Measurements from ENCODE around the gene TBCB. TPM values are rescaled to one million over a fixed set of nuclear protein-coding genes. Genes with fewer than 3 reads are reported as not detected.

The TBCB gene
- total and polyA plus RNA-seq, 2 donors (not counting 3 experiments of a cell fraction or from before 2014, with no cell fraction given) = 178 to 363 TPM

DNA sequence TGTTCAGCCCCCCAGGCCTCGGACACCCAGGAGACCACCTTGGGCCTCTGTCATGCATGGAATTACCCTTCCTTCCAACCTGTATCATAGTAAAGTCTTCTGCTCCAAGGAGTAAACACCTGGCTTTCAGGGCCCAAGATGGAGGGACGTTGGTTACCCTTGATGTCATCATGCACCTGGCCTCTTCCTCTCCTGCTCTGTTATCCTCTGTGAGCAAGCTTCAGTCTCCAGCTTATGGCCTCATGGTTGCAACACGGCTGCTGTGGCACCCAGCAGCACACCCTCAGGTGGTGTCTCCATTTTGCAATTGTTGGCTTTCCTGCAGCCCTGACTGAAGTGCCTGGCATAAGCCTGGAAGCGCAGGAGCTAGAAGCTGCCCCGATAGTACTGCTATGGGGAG lies 8.3 kb upstream of the TBCB start:
- no TSS peak for BruUV-seq (replicated peaks)
- H3K9ac ChIP-seq (replicated peaks; ENCODE audit: extremely low read depth, insufficient read depth, low read length) = no peak overlapping the region
- H3K27ac ChIP-seq (ENCODE audit: insufficient read depth, low read depth, low read length) = no peak overlapping the region
- no peaks in the 10 kb centered on the region for H3K9me1 ChIP-seq (replicated peaks; ENCODE audit: control insufficient read depth, extremely low read depth, insufficient read depth, low read length)
- dilution Hi-C loops (cut with MboI; ENCODE audit: extremely low pct_ligation_motif_present, low sequenced_read_pairs) = no loop called here
- H3K4me3 ChIP-seq (replicated peaks in 1 of 3; ENCODE audit: insufficient read depth in 1 of 3, low read depth in 1 of 3, low read length in 3 of 3) = no peak overlapping the region
- no peak for DNase-seq (ENCODE audit: low read depth, low spot score)
- ChIA-PET POLR2A (no interaction called here), CTCF (no interaction called here)
- no peaks in the 10 kb centered on the region for H3K79me2 ChIP-seq (ENCODE audit: control insufficient read depth, insufficient read depth, low read length)
- no peaks in the 10 kb centered on the region for H3K9me3 ChIP-seq (replicated peaks; ENCODE audit: control insufficient read depth, insufficient read depth, low read length)
- no peaks in the 10 kb centered on the region for H3K27me3 ChIP-seq (ENCODE audit: control insufficient read depth in 2 of 2, insufficient read depth in 2 of 2, low read length in 2 of 2)
- no peak overlapping the region for H2AFZ ChIP-seq (ENCODE audit: low read depth, low read length)
- no peak overlapping the region for H3K4me2 ChIP-seq (ENCODE audit: insufficient read depth, low read length)
- no peaks in the 10 kb centered on the region for H4K20me1 ChIP-seq (replicated peaks; ENCODE audit: control insufficient read depth, extremely low read depth, insufficient read depth, low read length)
- H3K4me1 ChIP-seq (ENCODE audit: control insufficient read depth, extremely low read depth, insufficient read depth, low read length) = no peaks in the 10 kb centered on the region
- no peak for TF ChIP-seq GATA2 (IDR thresholded peaks at IDR 0.05; ENCODE audit: insufficient read depth, insufficient read length, low read depth, low read length)
- no peak for TF ChIP-seq POLR2A (IDR thresholded peaks at IDR 0.05; ENCODE audit: low read depth, low read length)
- TF ChIP-seq MYC (IDR thresholded peaks at IDR 0.05; ENCODE audit: low read depth, low read length) = no peak
- TF ChIP-seq, protein P1, sequence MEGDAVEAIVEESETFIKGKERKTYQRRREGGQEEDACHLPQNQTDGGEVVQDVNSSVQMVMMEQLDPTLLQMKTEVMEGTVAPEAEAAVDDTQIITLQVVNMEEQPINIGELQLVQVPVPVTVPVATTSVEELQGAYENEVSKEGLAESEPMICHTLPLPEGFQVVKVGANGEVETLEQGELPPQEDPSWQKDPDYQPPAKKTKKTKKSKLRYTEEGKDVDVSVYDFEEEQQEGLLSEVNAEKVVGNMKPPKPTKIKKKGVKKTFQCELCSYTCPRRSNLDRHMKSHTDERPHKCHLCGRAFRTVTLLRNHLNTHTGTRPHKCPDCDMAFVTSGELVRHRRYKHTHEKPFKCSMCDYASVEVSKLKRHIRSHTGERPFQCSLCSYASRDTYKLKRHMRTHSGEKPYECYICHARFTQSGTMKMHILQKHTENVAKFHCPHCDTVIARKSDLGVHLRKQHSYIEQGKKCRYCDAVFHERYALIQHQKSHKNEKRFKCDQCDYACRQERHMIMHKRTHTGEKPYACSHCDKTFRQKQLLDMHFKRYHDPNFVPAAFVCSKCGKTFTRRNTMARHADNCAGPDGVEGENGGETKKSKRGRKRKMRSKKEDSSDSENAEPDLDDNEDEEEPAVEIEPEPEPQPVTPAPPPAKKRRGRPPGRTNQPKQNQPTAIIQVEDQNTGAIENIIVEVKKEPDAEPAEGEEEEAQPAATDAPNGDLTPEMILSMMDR (IDR thresholded peaks at IDR 0.05; ENCODE audit: extremely low read depth in 1 of 2, insufficient read depth in 1 of 2, low read depth in 1 of 2, low read length in 2 of 2) = no peak
- no peak for TF ChIP-seq EZH2 (IDR thresholded peaks at IDR 0.05; ENCODE audit: borderline replicate concordance, low read depth, low read length, severe bottlenecking)
- no peak for FAIRE-seq
- intact Hi-C loops (cut with micrococcal nuclease) = no loop called here
- peaks cover 3 to 9% of the 10 kb centered on the region in 2 experiments for H3K36me3 ChIP-seq (ENCODE audit: control insufficient read depth in 2 of 2, extremely low read depth in 1 of 2, insufficient read depth in 2 of 2, low read length in 2 of 2)

DNA sequence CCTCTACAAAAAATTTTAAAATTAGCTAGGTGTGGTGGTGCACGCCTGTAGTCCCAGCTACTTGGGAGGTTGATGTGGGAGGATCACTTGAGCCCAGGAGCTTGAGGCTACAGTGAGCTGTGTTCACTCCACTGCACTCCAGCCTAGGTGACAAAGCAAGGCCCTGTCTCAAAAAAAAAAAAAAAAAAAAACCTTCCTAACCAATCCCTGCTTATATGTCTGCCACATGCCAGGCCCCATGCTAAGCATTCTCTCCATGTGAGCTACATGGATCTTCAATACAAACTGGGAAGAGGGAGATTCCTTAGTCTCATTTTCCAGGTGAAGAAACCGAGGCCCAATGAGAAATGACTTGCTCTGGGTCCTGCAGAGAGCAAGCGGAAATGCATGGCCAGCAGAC lies 6.6 kb upstream of the TBCB start:
- BruUV-seq (replicated peaks) = no TSS peak
- CTCF ChIA-PET = no interaction called here

More for the DNA sequence above, 6.6 kb upstream of the TBCB start:
- H3K4me2 ChIP-seq (ENCODE audit: insufficient read depth, low read length) = no peak overlapping the region
- no peaks in the 10 kb centered on the region for H3K79me2 ChIP-seq (ENCODE audit: control insufficient read depth, insufficient read depth, low read length)
- dilution Hi-C loops (cut with MboI; ENCODE audit: extremely low pct_ligation_motif_present, low sequenced_read_pairs) (no loop called here), intact Hi-C loops (cut with micrococcal nuclease) (no loop called here)
- peaks cover 0 to 1% of the 10 kb centered on the region in 2 experiments for H3K36me3 ChIP-seq (ENCODE audit: control insufficient read depth in 2 of 2, extremely low read depth in 1 of 2, insufficient read depth in 2 of 2, low read length in 2 of 2)
- H2AFZ ChIP-seq (ENCODE audit: low read depth, low read length) = no peak overlapping the region
- no peaks in the 10 kb centered on the region for H3K27me3 ChIP-seq (ENCODE audit: control insufficient read depth in 2 of 2, insufficient read depth in 2 of 2, low read length in 2 of 2)
- H3K4me3 ChIP-seq (replicated peaks in 1 of 3; ENCODE audit: insufficient read depth in 1 of 3, low read depth in 1 of 3, low read length in 3 of 3) = no peak overlapping the region
- POLR2A ChIA-PET = no interaction called here
- no peaks in the 10 kb centered on the region for H3K9me1 ChIP-seq (replicated peaks; ENCODE audit: control insufficient read depth, extremely low read depth, insufficient read depth, low read length)
- FAIRE-seq = no peak
- no peak overlapping the region for H3K27ac ChIP-seq (ENCODE audit: insufficient read depth, low read depth, low read length)
- H3K4me1 ChIP-seq (ENCODE audit: control insufficient read depth, extremely low read depth, insufficient read depth, low read length) = peaks cover 1% of the 10 kb centered on the region
- H3K9me3 ChIP-seq (replicated peaks; ENCODE audit: control insufficient read depth, insufficient read depth, low read length) = no peaks in the 10 kb centered on the region
- H4K20me1 ChIP-seq (replicated peaks; ENCODE audit: control insufficient read depth, extremely low read depth, insufficient read depth, low read length) = no peaks in the 10 kb centered on the region
- TF ChIP-seq GATA2 (IDR thresholded peaks at IDR 0.05; ENCODE audit: insufficient read depth, insufficient read length, low read depth, low read length) = no peak
- H3K9ac ChIP-seq (replicated peaks; ENCODE audit: extremely low read depth, insufficient read depth, low read length) = no peak overlapping the region
- DNase-seq (ENCODE audit: low read depth, low spot score) = no peak

All from endothelial cell of umbilical vein (primary cell).